HS-5 (cell line): Measurements from ENCODE around the gene POLR3E.

Experiments used
- DNase-seq: peaks from one replicate; pipeline ENCODE4 v3.0.0-alpha.2; 2012; ENCODE audit warnings: low read depth

POLR3E gene

GRCh38 chr16:22317001-22317530, 19.9 kb downstream of the POLR3E start:
- DNase-seq, result no peak

GRCh38 chr16:22317625-22318024, 20.4 kb downstream of the POLR3E start:
- DNase-seq, result no peak

- no peak for DNase-seq
Observed at GRCh38 chr16:22318690-22319358, 21.6 kb downstream of the POLR3E start.

GRCh38 chr16:22320572-22321339, 23.5 kb downstream of the POLR3E start:
- DNase-seq, result no peak

GRCh38 chr16:22321340-22322001, 24.3 kb downstream of the POLR3E start:
- no peak for DNase-seq

GRCh38 chr16:22322021-22322471, 24.8 kb downstream of the POLR3E start:
- no peak for DNase-seq

GRCh38 chr16:22322741-22323140, 25.5 kb downstream of the POLR3E start:
- no peak for DNase-seq

GRCh38 chr16:22323173-22323958, 26.2 kb downstream of the POLR3E start:
- DNase-seq, result no peak

- DNase-seq, result no peak
Observed at GRCh38 chr16:22323959-22324786, 27.0 kb downstream of the POLR3E start.

- no peak for DNase-seq
Observed at GRCh38 chr16:22324787-22325597, 27.8 kb downstream of the POLR3E start.

GRCh38 chr16:22325598-22326368, 28.6 kb downstream of the POLR3E start:
- no peak for DNase-seq

GRCh38 chr16:22326369-22326652, 29.1 kb downstream of the POLR3E start:
- DNase-seq, result no peak

GRCh38 chr16:22326771-22327445, 29.7 kb downstream of the POLR3E start:
- DNase-seq, result no peak

GRCh38 chr16:22327446-22327775, 30.2 kb downstream of the POLR3E start:
- no peak for DNase-seq

- no peak for DNase-seq
Observed at GRCh38 chr16:22328081-22328725, 31.0 kb downstream of the POLR3E start.

- DNase-seq, result no peak
Observed at GRCh38 chr16:22329199-22329695, 32.0 kb downstream of the POLR3E start.

GRCh38 chr16:22330326-22330725, 33.1 kb downstream of the POLR3E start:
- DNase-seq, result no peak

- no peak for DNase-seq
Observed at GRCh38 chr16:22333457-22333994, 36.3 kb downstream of the POLR3E start.
